SK-N-MC (cell line): ENCODE data around the gene LSM3.

Experiments used
- DNase-seq: peaks from one replicate; pipeline ENCODE4 v3.0.0-alpha.2; 2011; ENCODE audit warnings: low read depth, low spot score
- H3K27ac ChIP-seq: fragments of 200-600 bp; sonication (generic); 2 replicates; pipeline ENCODE4 v1.5.1; 2016; ENCODE audit warnings: mixed run types
- H3K36me3 ChIP-seq: fragments of 200-600 bp; sonication (generic); 2 replicates; pipeline ENCODE4 v1.6.1; 2017; ENCODE audit warnings: antibody characterized with exemption, low read length, mixed read lengths; ENCODE audit not compliant: insufficient read depth
- H3K4me3 ChIP-seq: fragments of 200-600 bp; sonication (generic); 2 replicates; pipeline ENCODE4 v1.5.1; 2016
- H3K9ac ChIP-seq: fragments of 200-600 bp; sonication (generic); 2 replicates; pipeline ENCODE4 v1.8.0; 2017; ENCODE audit warnings: mixed run types, mixed read lengths; ENCODE audit not compliant: insufficient read length
- H3K9me3 ChIP-seq: fragments of 200-600 bp; sonication (generic); 2 replicates; pipeline ENCODE4 v1.6.1; 2017; ENCODE audit warnings: low read depth, mild to moderate bottlenecking, antibody characterized with exemption, low read length, moderate library complexity, mixed read lengths
- EZH2 ChIP-seq: fragments of 200-600 bp; sonication (generic); IDR thresholded peaks from one replicate; pipeline ENCODE4 v1.6.1; 2017; ENCODE audit warnings: antibody characterized with exemption
- FOXP2 ChIP-seq: optimal IDR thresholded peaks from 2 replicates; pipeline ENCODE3; 2011; ENCODE audit warnings: mild to moderate bottlenecking, moderate library complexity; ENCODE audit not compliant: insufficient read depth; ENCODE audit errors: extremely low read length, control extremely low read depth
- POLR2AphosphoS5 ChIP-seq: IDR thresholded peaks from 2 replicates; pipeline ENCODE4 v1.6.1; 2012; ENCODE audit warnings: mild to moderate bottlenecking, low read depth, low read length, borderline replicate concordance

The LSM3 gene

GRCh38 chr3:14151471-14152083 is 27.0 kb upstream of the LSM3 start:
- TF ChIP-seq POLR2AphosphoS5 (no peak), FOXP2 (no peak), EZH2 (no peak)
- Histone ChIP-seq H3K27ac (no peak overlapping the region), H3K9me3 (no peaks in the 10 kb centered on the region), H3K9ac (no peak overlapping the region), H3K36me3 (no peaks in the 10 kb centered on the region; the same call in 1 of the 2 replicates), H3K4me3 (no peak overlapping the region)
- DNase-seq = no peak

- no peak for DNase-seq
- H3K4me3 ChIP-seq = no peak overlapping the region
- no peaks in the 10 kb centered on the region for H3K9me3 ChIP-seq
- TF ChIP-seq EZH2 = no peak
- H3K9ac ChIP-seq = no peak overlapping the region
- peaks cover under 1% of the 10 kb centered on the region; the same call in 1 of the 2 replicates for H3K36me3 ChIP-seq
- no peak overlapping the region for H3K27ac ChIP-seq
These were observed 26.2 kb upstream of the LSM3 start for GRCh38 chr3:14152233-14152962.

GRCh38 chr3:14152963-14153355 is 25.7 kb upstream of the LSM3 start:
- Histone ChIP-seq H3K9me3 (no peaks in the 10 kb centered on the region), H3K27ac (no peak overlapping the region), H3K4me3 (no peak overlapping the region), H3K9ac (no peak overlapping the region), H3K36me3 (peaks cover 7% of the 10 kb centered on the region; the same call in 1 of the 2 replicates)
- no peak for DNase-seq
- TF ChIP-seq EZH2 = no peak
- TF ChIP-seq FOXP2 = no peak

GRCh38 chr3:14153663-14154062 is 25.0 kb upstream of the LSM3 start:
- Histone ChIP-seq H3K36me3 (peaks cover 13% of the 10 kb centered on the region; the same call in 1 of the 2 replicates), H3K27ac (no peak overlapping the region), H3K9me3 (no peaks in the 10 kb centered on the region), H3K4me3 (no peak overlapping the region), H3K9ac (no peak overlapping the region)
- no peak for TF ChIP-seq EZH2
- TF ChIP-seq FOXP2 = no peak
- TF ChIP-seq POLR2AphosphoS5 = no peak
- DNase-seq = no peak

- Histone ChIP-seq H3K36me3 (peaks cover 18% of the 10 kb centered on the region; the same call in 1 of the 2 replicates), H3K9me3 (no peaks in the 10 kb centered on the region), H3K9ac (no peak overlapping the region), H3K4me3 (no peak overlapping the region), H3K27ac (no peak overlapping the region)
- no peak for DNase-seq
- TF ChIP-seq POLR2AphosphoS5 (no peak), EZH2 (no peak)
These were observed 24.3 kb upstream of the LSM3 start for GRCh38 chr3:14154276-14154675.

- TF ChIP-seq POLR2AphosphoS5 (no peak), FOXP2 (no peak), EZH2 (no peak)
- no peaks in the 10 kb centered on the region for H3K9me3 ChIP-seq
- no peak overlapping the region for H3K27ac ChIP-seq
- no peak overlapping the region for H3K9ac ChIP-seq
- H3K36me3 ChIP-seq = peaks cover 23% of the 10 kb centered on the region; the same call in 1 of the 2 replicates
- H3K4me3 ChIP-seq = no peak overlapping the region
- DNase-seq = no peak
These were observed 23.6 kb upstream of the LSM3 start for GRCh38 chr3:14154895-14155440.

GRCh38 chr3:14156201-14156600 is 22.4 kb upstream of the LSM3 start:
- TF ChIP-seq EZH2 (no peak), POLR2AphosphoS5 (no peak), FOXP2 (no peak)
- no peaks in the 10 kb centered on the region for H3K9me3 ChIP-seq
- H3K27ac ChIP-seq = no peak overlapping the region
- H3K9ac ChIP-seq = no peak overlapping the region
- no peak overlapping the region for H3K4me3 ChIP-seq
- DNase-seq = no peak
- H3K36me3 ChIP-seq = peaks cover 34% of the 10 kb centered on the region

GRCh38 chr3:14156843-14157561 is 21.6 kb upstream of the LSM3 start:
- peaks cover 42% of the 10 kb centered on the region for H3K36me3 ChIP-seq
- no peak overlapping the region for H3K4me3 ChIP-seq
- H3K27ac ChIP-seq = no peak overlapping the region
- TF ChIP-seq EZH2 (no peak), POLR2AphosphoS5 (no peak), FOXP2 (no peak)
- H3K9me3 ChIP-seq = no peaks in the 10 kb centered on the region
- DNase-seq = no peak
- no peak overlapping the region for H3K9ac ChIP-seq
